Brain microvascular endothelial cell (primary cell): ENCODE measurements around the gene GEN1.

Experiments used
- DNase-seq: peaks from one replicate; pipeline ENCODE4 v3.0.0-alpha.2; 2020
- H3K27ac ChIP-seq: fragments of 250-450 bp; sonication (Bioruptor Pico); 2 replicates; pipeline ENCODE4 v1.5.1; 2020; ENCODE audit warnings: mild to moderate bottlenecking, moderate library complexity
- H3K27me3 ChIP-seq: fragments of 250-450 bp; sonication (Bioruptor Pico); replicated peaks from 2 replicates; pipeline ENCODE4 v1.5.1; 2020; ENCODE audit warnings: mild to moderate bottlenecking
- H3K36me3 ChIP-seq: fragments of 250-450 bp; sonication (Bioruptor Pico); replicated peaks from 2 replicates; pipeline ENCODE4 v1.5.1; 2020; ENCODE audit warnings: mild to moderate bottlenecking
- H3K4me3 ChIP-seq: 2 replicates; pipeline ENCODE4 v1.5.1; 2011; ENCODE audit warnings: low read depth, mild to moderate bottlenecking, control low read depth, low read length, moderate library complexity
- in situ Hi-C: cut with HindIII; loops from 2 replicates; pipeline ENCODE4 v1.10.0; 2017; ENCODE audit warnings: low sequenced_read_pairs, low pct_ligation_motif_present
- TF ChIP-seq, protein P1 (sequence below): IDR thresholded peaks from 2 replicates; pipeline ENCODE4 v1.5.1; 2011; ENCODE audit warnings: low read depth, mild to moderate bottlenecking, moderate library complexity, low read length, control low read depth, inconsistent platforms; ENCODE audit errors: missing control alignments

The GEN1 gene

GRCh38 chr2:17788773-17789172 is 34.8 kb downstream of the GEN1 start:
- Histone ChIP-seq H3K27ac (no peak overlapping the region), H3K36me3 (no peaks in the 10 kb centered on the region), H3K27me3 (no peaks in the 10 kb centered on the region), H3K4me3 (no peak overlapping the region)
- TF ChIP-seq, protein P1, sequence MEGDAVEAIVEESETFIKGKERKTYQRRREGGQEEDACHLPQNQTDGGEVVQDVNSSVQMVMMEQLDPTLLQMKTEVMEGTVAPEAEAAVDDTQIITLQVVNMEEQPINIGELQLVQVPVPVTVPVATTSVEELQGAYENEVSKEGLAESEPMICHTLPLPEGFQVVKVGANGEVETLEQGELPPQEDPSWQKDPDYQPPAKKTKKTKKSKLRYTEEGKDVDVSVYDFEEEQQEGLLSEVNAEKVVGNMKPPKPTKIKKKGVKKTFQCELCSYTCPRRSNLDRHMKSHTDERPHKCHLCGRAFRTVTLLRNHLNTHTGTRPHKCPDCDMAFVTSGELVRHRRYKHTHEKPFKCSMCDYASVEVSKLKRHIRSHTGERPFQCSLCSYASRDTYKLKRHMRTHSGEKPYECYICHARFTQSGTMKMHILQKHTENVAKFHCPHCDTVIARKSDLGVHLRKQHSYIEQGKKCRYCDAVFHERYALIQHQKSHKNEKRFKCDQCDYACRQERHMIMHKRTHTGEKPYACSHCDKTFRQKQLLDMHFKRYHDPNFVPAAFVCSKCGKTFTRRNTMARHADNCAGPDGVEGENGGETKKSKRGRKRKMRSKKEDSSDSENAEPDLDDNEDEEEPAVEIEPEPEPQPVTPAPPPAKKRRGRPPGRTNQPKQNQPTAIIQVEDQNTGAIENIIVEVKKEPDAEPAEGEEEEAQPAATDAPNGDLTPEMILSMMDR, result no peak
- no peak for DNase-seq
- in situ Hi-C loops, result no loop called here

DNA sequence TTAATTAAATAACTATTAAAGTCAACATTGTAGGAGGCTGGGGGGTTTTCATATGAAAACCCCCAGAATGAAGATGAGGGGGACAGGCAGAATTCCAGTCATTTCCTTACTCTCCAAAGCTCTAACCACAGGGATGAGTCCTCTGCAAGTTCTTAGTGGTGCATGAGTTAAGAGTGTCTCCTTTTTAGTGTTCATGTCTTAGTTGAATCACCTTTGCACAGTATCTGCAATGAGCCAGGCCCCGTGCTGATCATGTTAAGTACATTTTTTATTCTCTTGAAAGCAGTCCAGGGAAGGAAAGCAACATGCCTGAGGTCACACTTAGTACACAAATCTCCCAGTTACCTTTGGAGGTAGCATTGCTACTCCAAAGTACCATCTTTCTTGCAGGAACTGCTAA is 36.6 kb downstream of the GEN1 start:
- no peak overlapping the region for H3K4me3 ChIP-seq
- no peaks in the 10 kb centered on the region for H3K36me3 ChIP-seq
- H3K27ac ChIP-seq, result no peak overlapping the region
- in situ Hi-C loops, result no loop called here
- DNase-seq, result no peak
- H3K27me3 ChIP-seq, result no peaks in the 10 kb centered on the region
- TF ChIP-seq, protein P1, result no peak

DNA sequence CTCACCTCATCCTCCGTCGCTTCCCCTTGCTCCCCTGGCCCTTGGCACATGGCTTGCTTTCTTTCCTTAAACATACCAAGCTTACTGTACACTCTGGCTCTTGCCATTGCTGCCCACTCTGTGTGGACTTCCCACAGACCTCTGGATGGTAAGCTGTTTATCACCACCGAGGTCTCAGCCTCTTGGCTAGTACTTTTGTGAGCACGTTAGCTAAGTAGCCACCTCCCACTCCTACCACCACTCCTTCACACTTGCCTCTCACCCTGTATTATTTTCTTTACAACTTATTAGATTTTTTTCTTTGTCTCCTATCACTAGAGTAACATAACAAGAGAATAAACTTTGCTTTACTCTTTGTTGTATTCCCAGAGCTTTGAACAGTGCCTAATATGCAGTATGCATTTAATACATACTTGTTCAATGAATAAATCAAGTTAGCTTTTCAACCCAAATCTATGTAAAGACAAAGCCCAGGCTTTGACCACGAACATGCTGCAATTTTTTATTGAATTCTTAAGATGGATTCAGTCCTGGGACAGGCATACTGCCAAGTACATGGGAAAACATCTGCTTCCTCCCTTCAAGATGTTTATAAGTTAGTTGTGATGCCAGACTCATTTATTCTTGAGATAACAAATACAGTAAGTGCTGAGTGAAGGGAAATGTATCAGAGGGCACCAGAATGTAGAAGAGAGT is 37.3 kb downstream of the GEN1 start:
- in situ Hi-C loops, result no loop called here
- Histone ChIP-seq H3K36me3 (no peaks in the 10 kb centered on the region), H3K27me3 (no peaks in the 10 kb centered on the region), H3K27ac (no peak overlapping the region), H3K4me3 (no peak overlapping the region)
- peak; percentile 27 for DNase-seq
- TF ChIP-seq, protein P1, result no peak

DNA sequence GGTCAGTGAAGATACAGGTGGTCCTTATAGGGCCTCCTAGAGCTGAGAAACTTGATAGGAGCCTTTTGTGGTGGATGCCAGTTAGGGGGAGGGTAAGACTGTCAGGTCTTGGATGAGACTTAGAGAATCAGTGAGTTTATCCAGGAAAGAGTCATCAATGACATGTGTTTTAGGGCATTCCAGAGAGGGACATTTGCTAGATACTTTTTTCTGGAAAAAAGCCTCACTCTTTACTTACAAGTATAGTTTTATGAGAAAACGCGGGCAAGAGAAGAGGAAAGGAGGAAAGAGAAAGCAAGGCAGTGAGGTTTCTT is 37.8 kb downstream of the GEN1 start:
- H3K4me3 ChIP-seq, result no peak overlapping the region
- TF ChIP-seq, protein P1, result no peak
- H3K27ac ChIP-seq, result no peak overlapping the region
- no peaks in the 10 kb centered on the region for H3K27me3 ChIP-seq
- no peak for DNase-seq
- in situ Hi-C loops, result no loop called here
- H3K36me3 ChIP-seq, result no peaks in the 10 kb centered on the region

- no peak for DNase-seq
- H3K4me3 ChIP-seq, result no peak overlapping the region
- no peaks in the 10 kb centered on the region for H3K27me3 ChIP-seq
- H3K36me3 ChIP-seq, result no peaks in the 10 kb centered on the region
- in situ Hi-C loops, result no loop called here
- TF ChIP-seq, protein P1, result no peak
- no peak overlapping the region for H3K27ac ChIP-seq
Observed at GRCh38 chr2:17792515-17792914, 38.6 kb downstream of the GEN1 start.

DNA sequence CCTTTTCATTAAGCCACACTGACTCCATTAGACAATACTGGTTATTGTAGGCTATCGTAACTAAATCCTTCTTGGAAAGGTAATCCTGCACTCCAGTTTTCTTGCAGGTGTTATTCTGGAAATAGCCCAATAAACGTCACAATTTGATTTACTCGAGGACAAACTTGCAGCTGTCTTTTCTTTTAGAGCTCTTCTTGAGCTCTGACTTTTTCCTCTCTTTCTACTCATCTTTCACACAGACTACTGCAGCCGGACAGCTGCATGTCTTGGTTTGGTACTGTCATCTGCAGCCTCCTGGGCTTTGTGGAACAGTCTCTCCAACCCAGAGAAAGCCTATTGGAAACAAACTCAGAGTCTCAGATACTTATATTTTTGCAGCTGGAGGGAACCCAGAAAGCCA is 39.4 kb downstream of the GEN1 start:
- H3K4me3 ChIP-seq, result no peak overlapping the region
- H3K36me3 ChIP-seq, result no peaks in the 10 kb centered on the region
- in situ Hi-C loops, result no loop called here
- H3K27me3 ChIP-seq, result no peaks in the 10 kb centered on the region
- no peak overlapping the region for H3K27ac ChIP-seq
- TF ChIP-seq, protein P1, result no peak
- no peak for DNase-seq
